ENCODE data around the gene KIAA0040.

KIAA0040 gene

GRCh38 chr1:175169286-175170018, 23.1 kb downstream of the KIAA0040 start:
- DNase-seq = peak; percentile 58

DNA sequence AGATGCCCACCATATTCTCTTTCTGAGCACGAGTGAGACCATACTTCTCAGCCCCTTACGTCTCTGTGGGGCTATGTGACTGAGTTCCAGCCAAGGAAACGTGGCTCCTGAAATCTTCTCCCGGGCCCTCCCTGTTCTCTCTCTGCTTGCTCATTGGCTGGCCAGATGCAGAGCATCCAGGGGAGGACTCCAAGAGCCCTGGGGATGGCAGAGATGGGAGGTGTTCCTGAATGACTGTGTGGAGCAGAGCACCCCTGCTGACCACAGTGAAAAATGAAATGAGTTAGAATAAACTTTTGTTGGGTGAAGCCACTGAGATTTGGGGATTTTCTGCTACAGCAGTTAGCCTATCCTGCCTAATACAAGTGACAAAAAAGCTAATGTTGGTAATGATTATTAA, 23.8 kb downstream of the KIAA0040 start:
- no peak for DNase-seq

- DNase-seq = no peak
These were observed 24.7 kb downstream of the KIAA0040 start for GRCh38 chr1:175167861-175168260.

DNA sequence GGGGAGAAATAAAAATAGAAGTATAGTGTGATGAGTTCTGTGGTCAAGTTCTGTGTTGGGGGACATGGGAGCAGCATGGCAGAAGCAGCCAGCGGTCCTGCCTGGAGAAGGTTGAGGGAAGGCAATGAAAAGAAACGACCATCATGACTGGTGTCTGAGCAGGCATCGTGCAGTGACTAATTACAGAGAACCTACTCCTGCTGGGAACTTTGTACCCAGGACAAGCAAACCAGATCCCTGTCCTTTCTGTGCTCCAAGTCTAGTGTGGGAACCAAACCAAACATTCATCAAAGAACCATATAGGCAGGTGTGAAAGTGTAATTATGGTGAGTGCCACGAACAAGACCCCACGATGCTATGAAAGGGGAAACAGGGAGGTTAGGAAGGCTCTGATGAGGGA, 25.8 kb downstream of the KIAA0040 start:
- no peak for DNase-seq

DNA sequence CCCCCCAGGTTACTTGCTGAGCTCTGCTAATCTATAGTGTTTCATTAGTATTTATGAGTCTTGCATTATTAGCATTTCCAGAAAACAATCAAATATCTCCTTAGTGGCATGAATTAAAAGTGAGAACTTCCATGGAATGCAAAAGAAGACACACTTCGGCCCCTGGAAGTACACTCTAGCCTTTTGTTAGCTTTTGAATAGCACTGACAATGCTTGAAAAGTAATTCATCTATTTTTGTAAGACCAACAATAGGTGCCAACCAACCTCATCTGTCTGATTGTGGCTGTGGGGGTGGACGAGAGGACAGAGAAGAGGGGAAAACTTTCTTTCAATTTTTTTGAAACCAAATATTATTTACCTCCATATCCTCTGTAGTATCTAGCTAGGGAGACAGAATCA, 27.8 kb downstream of the KIAA0040 start:
- DNase-seq = no peak

DNA sequence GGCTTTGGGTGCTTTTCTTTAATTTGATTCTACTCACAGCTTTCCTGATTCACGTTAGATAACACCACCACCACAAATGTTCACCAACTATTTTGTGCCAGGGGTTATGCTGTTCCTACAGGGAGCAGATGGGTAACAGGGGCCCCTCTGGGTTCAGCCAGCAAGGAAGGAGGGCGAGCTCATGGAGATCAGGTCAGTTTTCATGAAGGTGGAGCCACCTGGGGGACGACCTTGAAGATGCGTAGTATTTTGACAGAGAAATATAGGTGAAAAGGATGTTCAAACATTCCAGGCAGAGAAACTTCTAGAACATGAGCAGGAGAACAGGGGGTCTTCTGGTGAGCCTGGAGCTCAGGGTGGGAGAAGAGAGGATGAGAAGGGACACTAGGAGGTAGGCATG, 28.9 kb downstream of the KIAA0040 start:
- DNase-seq = no peak

GRCh38 chr1:175162955-175163354, 29.6 kb downstream of the KIAA0040 start:
- no peak for DNase-seq

DNA sequence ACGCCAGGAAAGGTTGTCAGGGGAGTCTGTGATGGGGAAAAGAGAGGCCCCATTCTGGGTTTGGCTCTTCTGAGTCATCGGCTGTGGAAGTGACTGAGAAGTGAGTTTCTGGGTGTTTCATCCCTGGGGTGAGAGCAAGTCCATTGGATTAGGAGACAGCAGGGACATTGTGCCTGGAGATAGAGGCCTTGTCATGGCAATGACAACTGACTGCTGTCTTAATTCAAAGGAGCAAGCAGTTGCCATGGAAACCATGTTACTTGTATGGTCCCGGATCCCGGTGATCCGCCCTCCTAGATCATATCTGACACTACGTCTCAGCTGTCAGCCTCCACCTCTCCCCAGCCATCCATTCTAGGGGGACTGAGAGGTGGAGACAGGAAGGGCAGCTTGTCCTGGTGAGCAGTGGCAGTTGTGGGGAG, 34.4 kb downstream of the KIAA0040 start:
- no peak for DNase-seq

DNA sequence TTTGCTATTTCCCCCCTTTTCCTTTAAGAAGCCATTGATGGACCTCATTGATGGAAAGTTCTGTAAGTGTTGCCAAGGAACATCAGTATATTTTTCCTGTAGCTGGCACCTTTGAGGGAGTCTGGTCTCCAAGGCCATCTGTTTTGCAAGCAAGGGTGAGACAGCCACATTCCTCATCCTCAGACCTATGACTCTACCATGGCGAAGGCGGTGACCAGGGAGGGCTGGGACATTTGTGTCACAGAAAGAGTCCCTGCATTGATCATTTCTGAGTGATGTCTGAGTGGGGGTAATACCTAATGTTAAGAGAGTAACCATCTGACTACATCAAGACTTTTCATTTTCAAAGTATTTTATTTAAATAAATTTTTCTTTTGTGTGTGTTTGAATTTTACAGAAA, 35.4 kb downstream of the KIAA0040 start:
- DNase-seq = no peak

DNA sequence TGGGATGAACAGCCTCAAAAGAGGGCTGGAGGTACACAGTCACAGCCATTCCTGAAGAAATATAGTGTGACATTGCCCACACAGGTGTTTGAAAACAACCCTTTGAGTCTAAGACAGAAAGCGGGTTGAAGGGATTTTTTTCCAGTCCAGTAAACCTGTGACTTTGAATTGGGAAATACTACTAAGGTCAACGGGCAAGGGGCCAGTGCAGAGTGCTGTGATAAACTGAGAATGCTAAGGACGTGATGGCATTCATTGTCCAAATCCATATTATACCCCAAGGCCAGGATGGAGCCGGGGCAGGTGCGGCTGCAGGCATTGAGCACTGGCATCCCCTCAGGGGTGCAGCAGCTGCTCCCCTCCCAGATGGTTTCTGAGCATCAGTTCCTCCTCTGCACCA, 36.6 kb downstream of the KIAA0040 start:
- DNase-seq = no peak

DNA sequence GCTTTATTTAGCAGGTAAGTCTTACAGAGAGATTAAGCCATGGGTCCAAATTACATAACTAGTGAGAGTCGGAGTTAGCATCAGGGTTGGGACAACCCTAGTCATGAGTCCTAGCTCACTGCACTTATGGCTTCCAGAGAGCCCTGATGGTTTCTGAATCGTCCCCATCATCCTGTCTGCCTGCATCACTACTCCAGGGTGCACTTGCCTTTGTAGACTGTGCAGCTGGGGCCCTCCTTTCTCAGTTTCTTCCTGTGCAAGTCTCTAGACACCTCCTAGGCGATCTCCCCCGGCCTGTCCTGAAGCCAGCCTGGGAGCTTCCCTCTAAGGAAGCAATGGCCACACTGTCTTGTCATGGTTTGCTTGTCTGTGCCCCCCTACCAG, 37.1 kb downstream of the KIAA0040 start:
- no peak for DNase-seq

DNA sequence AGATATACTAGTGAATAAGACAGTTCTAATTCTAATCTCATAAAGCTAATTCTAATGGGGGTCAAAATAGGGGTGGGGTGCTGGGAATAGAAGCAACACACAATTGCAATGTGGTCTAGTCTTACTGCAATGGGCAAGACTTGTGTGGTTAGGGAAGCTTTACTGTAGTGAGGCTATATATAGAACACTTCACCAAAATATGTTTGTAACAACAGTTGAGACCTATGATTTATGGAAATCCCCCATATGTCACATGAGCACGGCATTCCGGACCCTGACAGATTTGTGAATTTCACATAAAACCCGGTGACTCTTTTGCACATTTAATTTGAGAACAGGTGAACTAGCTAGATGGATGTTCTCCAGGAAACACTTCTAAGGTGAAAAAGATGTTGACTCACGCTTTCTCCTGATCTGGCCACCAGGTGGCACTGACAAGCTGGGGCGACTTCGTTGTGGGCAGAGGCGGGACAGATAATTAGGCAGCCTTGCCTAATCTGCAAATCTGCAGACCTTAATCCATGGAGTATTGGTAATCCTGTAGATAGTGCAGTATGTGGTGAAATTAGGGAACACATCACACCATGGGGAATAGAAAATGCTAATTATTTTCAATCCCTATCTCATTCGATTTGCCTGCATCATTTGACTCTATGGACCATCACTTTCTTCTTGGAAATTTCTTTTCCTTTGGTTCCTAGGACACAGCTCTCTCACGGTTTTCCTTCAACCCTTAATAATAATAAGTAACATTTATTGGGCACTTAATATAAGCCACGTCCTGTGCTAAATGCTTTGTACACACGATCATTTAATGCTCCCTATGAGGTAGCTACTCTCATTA, 37.7 kb downstream of the KIAA0040 start:
- no peak for DNase-seq

GRCh38 chr1:175152006-175152652, 40.4 kb downstream of the KIAA0040 start:
- no peak for DNase-seq

DNA sequence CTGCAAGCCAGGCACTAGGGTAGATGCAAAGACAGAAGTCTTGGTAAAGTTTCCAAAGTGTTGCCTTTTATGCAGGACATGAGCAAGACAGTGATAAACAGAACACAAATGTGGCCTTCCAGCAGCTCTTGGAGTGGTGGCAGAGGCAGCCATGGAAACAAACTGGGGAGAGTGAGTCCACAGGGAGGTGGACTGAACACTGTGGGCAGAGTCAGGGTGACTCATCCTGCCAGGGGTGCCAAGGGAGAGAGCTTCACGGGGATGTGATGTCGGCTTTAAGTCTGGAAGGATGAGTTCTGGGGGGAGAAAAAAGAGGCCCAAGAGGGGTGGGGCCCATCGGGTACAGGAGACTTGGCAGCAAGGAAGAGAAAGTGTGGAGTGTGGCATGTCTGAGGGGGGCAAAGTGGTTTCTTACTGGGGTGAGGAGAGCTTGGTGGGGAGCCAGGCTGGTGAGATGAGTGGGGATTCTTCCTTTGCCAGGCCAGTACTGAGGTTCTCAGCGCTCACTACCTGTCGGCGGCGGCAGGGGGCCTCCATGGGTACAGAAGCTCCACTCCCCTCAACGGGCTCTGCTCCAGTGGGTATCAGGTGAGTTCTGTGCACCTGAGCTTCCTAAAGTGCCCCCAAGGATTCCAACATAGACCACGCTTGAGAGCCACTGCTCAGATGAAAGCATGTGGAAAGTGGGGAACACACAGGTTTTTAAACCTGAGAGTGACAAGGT, 41.8 kb downstream of the KIAA0040 start:
- no peak for DNase-seq

- no peak for DNase-seq
These were observed 44.5 kb downstream of the KIAA0040 start for GRCh38 chr1:175148068-175148467.

GRCh38 chr1:175147569-175147968, 45.0 kb downstream of the KIAA0040 start:
- DNase-seq = no peak

DNA sequence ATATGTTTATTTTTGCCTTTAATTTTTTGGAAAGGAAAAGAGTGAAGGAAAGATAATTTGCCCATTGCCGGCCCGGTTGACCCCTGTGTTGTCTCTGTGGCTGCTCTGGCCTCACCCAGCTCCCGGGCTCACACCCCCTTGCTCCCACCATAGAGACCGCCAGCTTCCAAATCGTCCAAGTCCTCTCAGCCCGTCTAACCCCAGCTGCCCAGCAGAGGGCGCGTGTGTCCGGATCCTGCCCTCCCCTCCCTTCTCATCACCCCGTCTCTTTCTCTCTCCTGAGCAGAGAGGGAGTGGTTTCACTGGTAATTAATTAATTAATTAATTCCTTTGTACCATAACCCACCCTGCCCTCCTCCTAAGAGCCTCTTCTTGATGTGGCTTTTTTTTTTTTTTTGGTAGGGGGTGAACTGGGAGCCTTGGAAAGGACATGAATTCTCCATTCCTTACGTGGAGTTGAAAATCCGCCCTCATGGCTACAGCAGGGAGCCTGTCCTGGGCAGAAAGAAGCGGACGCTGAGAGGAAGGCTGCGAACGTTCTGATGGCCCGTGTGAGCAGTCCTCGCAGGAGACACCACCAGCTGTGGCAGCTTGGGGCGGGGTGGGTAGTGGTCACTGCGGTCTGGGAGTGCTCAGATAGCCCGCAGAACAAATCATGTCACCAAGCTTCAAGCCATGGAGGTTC, 45.9 kb downstream of the KIAA0040 start:
- no peak for DNase-seq

GRCh38 chr1:175145899-175146528, 46.6 kb downstream of the KIAA0040 start:
- no peak for DNase-seq

GRCh38 chr1:175138579-175138978, 54.0 kb downstream of the KIAA0040 start:
- DNase-seq = no peak

- DNase-seq = no peak
These were observed 55.2 kb downstream of the KIAA0040 start for GRCh38 chr1:175137369-175137768.

- DNase-seq = no peak
These were observed 56.3 kb downstream of the KIAA0040 start for GRCh38 chr1:175136246-175136645.

GRCh38 chr1:175134500-175134899, 58.1 kb downstream of the KIAA0040 start:
- DNase-seq = no peak
